Measurements from ENCODE around the gene TTC16. TPM values are rescaled to one million over a fixed set of nuclear protein-coding genes. Genes with fewer than 3 reads are reported as not detected.
"Not testable (repeated sequence)": the region's sequence is repeated elsewhere in the genome, so short reads cannot be mapped to it uniquely, and the experiment has no call there.

The TTC16 gene
- total and polyA plus RNA-seq, 2 donors (not counting 1 experiment from before 2014, with no cell fraction given) = under 0.01 TPM; not detected in 1

GRCh38 chr9:127755061-127756060 lies 39.5 kb downstream of the TTC16 start:
- Histone ChIP-seq H3K9ac (ENCODE audit: insufficient read depth, low read length) (no peak overlapping the region), H3K4me2 (ENCODE audit: extremely low read depth, insufficient read depth, low read length) (no peak overlapping the region)

GRCh38 chr9:127756233-127756632 lies 40.4 kb downstream of the TTC16 start:
- Histone ChIP-seq H3K9me3 (ENCODE audit: control insufficient read depth, insufficient read depth, low read depth, low read length) (no peaks in the 10 kb centered on the region), H3K4me1 (ENCODE audit: control insufficient read depth, extremely low read depth, insufficient read depth, low read length) (no peaks in the 10 kb centered on the region), H3K27ac (ENCODE audit: insufficient read depth, low read length) (no peak overlapping the region), H4K20me1 (ENCODE audit: control insufficient read depth, extremely low read depth, insufficient read depth, low read length) (peaks cover 1% of the 10 kb centered on the region), H3K4me2 (ENCODE audit: extremely low read depth, insufficient read depth, low read length) (no peak overlapping the region), H3K79me2 (ENCODE audit: control insufficient read depth, insufficient read depth, low read length) (no peaks in the 10 kb centered on the region), H3K4me3 (replicated peaks in 1 of 4; ENCODE audit: control extremely low read depth in 1 of 4, insufficient read depth in 1 of 4, low read depth in 3 of 4, low read length in 4 of 4) (no peak overlapping the region), H3K36me3 (ENCODE audit: control insufficient read depth, insufficient read depth, low read length) (no peaks in the 10 kb centered on the region), H3K27me3 (ENCODE audit: control insufficient read depth, insufficient read depth, low read length) (peaks cover 35% of the 10 kb centered on the region), H3K9ac (ENCODE audit: insufficient read depth, low read length) (no peak overlapping the region), H2AFZ (ENCODE audit: low read length) (no peak overlapping the region)
- DNase-seq (ENCODE audit: low read depth in 2 of 2) = no peak
- TF ChIP-seq EZH2 (IDR thresholded peaks at IDR 0.05; ENCODE audit: low read length, missing control alignments) (no peak), CTCF (conservative IDR thresholded peaks at IDR 0.05 in 1 of 2, IDR thresholded peaks at IDR 0.05 in 1 of 2; ENCODE audit: low read depth in 1 of 2, low read length in 2 of 2) (no peak)

More at GRCh38 chr9:127755061-127756060, 39.5 kb downstream of the TTC16 start:
- H3K9me3 ChIP-seq (ENCODE audit: control insufficient read depth, insufficient read depth, low read depth, low read length) = no peaks in the 10 kb centered on the region
- no peak for DNase-seq (ENCODE audit: low read depth in 2 of 2)
- no peaks in the 10 kb centered on the region for H3K4me1 ChIP-seq (ENCODE audit: control insufficient read depth, extremely low read depth, insufficient read depth, low read length)
- TF ChIP-seq CTCF (conservative IDR thresholded peaks at IDR 0.05 in 1 of 2, IDR thresholded peaks at IDR 0.05 in 1 of 2; ENCODE audit: low read depth in 1 of 2, low read length in 2 of 2) = no peak
- peak; percentile 70 for TF ChIP-seq EZH2 (IDR thresholded peaks at IDR 0.05; ENCODE audit: low read length, missing control alignments)
- peaks cover 2% of the 10 kb centered on the region for H4K20me1 ChIP-seq (ENCODE audit: control insufficient read depth, extremely low read depth, insufficient read depth, low read length)
- no peak overlapping the region for H3K27ac ChIP-seq (ENCODE audit: insufficient read depth, low read length)
- H3K36me3 ChIP-seq (ENCODE audit: control insufficient read depth, insufficient read depth, low read length) = no peaks in the 10 kb centered on the region
- H3K27me3 ChIP-seq (ENCODE audit: control insufficient read depth, insufficient read depth, low read length) = peaks cover 33% of the 10 kb centered on the region
- no peaks in the 10 kb centered on the region for H3K79me2 ChIP-seq (ENCODE audit: control insufficient read depth, insufficient read depth, low read length)
- no peak overlapping the region for H3K4me3 ChIP-seq (replicated peaks in 1 of 4; ENCODE audit: control extremely low read depth in 1 of 4, insufficient read depth in 1 of 4, low read depth in 3 of 4, low read length in 4 of 4)
- no peak overlapping the region for H2AFZ ChIP-seq (ENCODE audit: low read length)

GRCh38 chr9:127756776-127757175 lies 40.9 kb downstream of the TTC16 start:
- not testable (repeated sequence) for H4K20me1 ChIP-seq (ENCODE audit: control insufficient read depth, extremely low read depth, insufficient read depth, low read length); H3K4me1 ChIP-seq (ENCODE audit: control insufficient read depth, extremely low read depth, insufficient read depth, low read length); H3K9me3 ChIP-seq (ENCODE audit: control insufficient read depth, insufficient read depth, low read depth, low read length); H3K4me2 ChIP-seq (ENCODE audit: extremely low read depth, insufficient read depth, low read length); H3K4me3 ChIP-seq (replicated peaks in 1 of 4; ENCODE audit: control extremely low read depth in 1 of 4, insufficient read depth in 1 of 4, low read depth in 3 of 4, low read length in 4 of 4); H2AFZ ChIP-seq (ENCODE audit: low read length); H3K9ac ChIP-seq (ENCODE audit: insufficient read depth, low read length); H3K36me3 ChIP-seq (ENCODE audit: control insufficient read depth, insufficient read depth, low read length); H3K27ac ChIP-seq (ENCODE audit: insufficient read depth, low read length); H3K79me2 ChIP-seq (ENCODE audit: control insufficient read depth, insufficient read depth, low read length); DNase-seq (ENCODE audit: low read depth in 2 of 2)
- H3K27me3 ChIP-seq (ENCODE audit: control insufficient read depth, insufficient read depth, low read length) = peaks cover 32% of the 10 kb centered on the region

All from fibroblast of lung (primary cell).